ENCODE results near the gene ANKMY2. TPM values are rescaled to one million over a fixed set of nuclear protein-coding genes. Genes with fewer than 3 reads are reported as not detected.

ANKMY2 gene
- total RNA-seq, 1 experiment from 2014 or later = 22.9 TPM

GRCh38 chr7:16668978-16669377 lies 23.4 kb upstream of the ANKMY2 start:
- H3K4me2 ChIP-seq = peak overlapping the region; percentile 64
- TSS peak; percentile 15 for BruUV-seq (replicated peaks)
- intact Hi-C loops (cut with micrococcal nuclease; ENCODE audit: unreplicated experiment) = loop anchor here (1.0 kb wide), 2 partner anchors 24 to 591 kb away; partner anchors contain the start of gene ANKMY2
- H3K27ac ChIP-seq = peak overlapping the region; percentile 82
- H3K9me3 ChIP-seq (ENCODE audit: insufficient read depth, low read depth) = peaks cover 11% of the 10 kb centered on the region; the same call in 1 of the 2 replicates
- no peak for TF ChIP-seq CTCF (conservative IDR thresholded peaks at IDR 0.05)
- no peak for TF ChIP-seq EZH2 (IDR thresholded peaks at IDR 0.05; ENCODE audit: low read depth)
- ChIA-PET POLR2A (ENCODE audit: unreplicated experiment) (no interaction called here), CTCF (no interaction called here)
- H3K36me3 ChIP-seq (ENCODE audit: low read depth) = peaks cover 66% of the 10 kb centered on the region
- no peak overlapping the region for H2AFZ ChIP-seq
- DNase-seq = no peak
- peaks cover 31% of the 10 kb centered on the region for H3F3A ChIP-seq (ENCODE audit: insufficient read depth, low read depth)
- H3K4me1 ChIP-seq (replicated peaks; ENCODE audit: insufficient read depth) = peaks cover 36% of the 10 kb centered on the region
- H3K9me2 ChIP-seq (ENCODE audit: insufficient read depth) = no peaks in the 10 kb centered on the region
- H3K4me3 ChIP-seq = peak overlapping the region; percentile 19; the same call in 1 of the 2 replicates
- no peaks in the 10 kb centered on the region for H4K20me1 ChIP-seq (ENCODE audit: insufficient read depth)
- H3K79me2 ChIP-seq (ENCODE audit: low read depth) = peaks cover 70% of the 10 kb centered on the region
- H3K27me3 ChIP-seq (ENCODE audit: insufficient read depth, low read depth) = no peaks in the 10 kb centered on the region

GRCh38 chr7:16668049-16668858 lies 22.7 kb upstream of the ANKMY2 start:
- CTCF ChIA-PET = interaction anchor here (0.5 to 1.0 kb wide), 3 partner anchors 15 to 104 kb away, joined by 3 to 4 read pairs (median 3); no protein-coding TSS in a partner anchor
- Histone ChIP-seq H3K27me3 (ENCODE audit: insufficient read depth, low read depth) (no peaks in the 10 kb centered on the region), H3K9me2 (ENCODE audit: insufficient read depth) (no peaks in the 10 kb centered on the region), H3F3A (ENCODE audit: insufficient read depth, low read depth) (peaks cover 31% of the 10 kb centered on the region), H2AFZ (no peak overlapping the region), H3K36me3 (ENCODE audit: low read depth) (peaks cover 70% of the 10 kb centered on the region), H3K9me3 (ENCODE audit: insufficient read depth, low read depth) (peaks cover 11% of the 10 kb centered on the region; the same call in 1 of the 2 replicates), H3K4me1 (replicated peaks; ENCODE audit: insufficient read depth) (peaks cover 36% of the 10 kb centered on the region), H3K79me2 (ENCODE audit: low read depth) (peaks cover 75% of the 10 kb centered on the region), H3K4me3 (peak overlapping the region; percentile 19; the same call in 1 of the 2 replicates), H4K20me1 (ENCODE audit: insufficient read depth) (no peaks in the 10 kb centered on the region), H3K4me2 (peak overlapping the region; percentile 64), H3K27ac (peak overlapping the region; percentile 82)
- intact Hi-C loops (cut with micrococcal nuclease; ENCODE audit: unreplicated experiment) = loop anchor here (1.0 kb wide), 2 partner anchors 23 to 590 kb away; partner anchors contain the start of gene ANKMY2
- TF ChIP-seq EZH2 (IDR thresholded peaks at IDR 0.05; ENCODE audit: low read depth) (no peak), CTCF (conservative IDR thresholded peaks at IDR 0.05) (peak; percentile 54; the same call in 1 of the 2 replicates)
- peak; percentile 88 to 100 for DNase-seq
- no TSS peak for BruUV-seq (replicated peaks)
- POLR2A ChIA-PET (ENCODE audit: unreplicated experiment) = interaction anchor here (0.6 to 1.5 kb wide), 8 partner anchors 10 to 1919 kb away, joined by 3 to 19 read pairs (median 6); partner anchors contain the start of genes ANKMY2 and BZW2

GRCh38 chr7:16667355-16667754 lies 21.8 kb upstream of the ANKMY2 start:
- Histone ChIP-seq H3K4me3 (no peak overlapping the region), H3K27ac (peak overlapping the region; percentile 82), H3K4me2 (peak overlapping the region; percentile 61), H2AFZ (no peak overlapping the region), H3K9me2 (ENCODE audit: insufficient read depth) (no peaks in the 10 kb centered on the region), H3K36me3 (ENCODE audit: low read depth) (peaks cover 76% of the 10 kb centered on the region), H3F3A (ENCODE audit: insufficient read depth, low read depth) (peaks cover 31% of the 10 kb centered on the region), H3K4me1 (replicated peaks; ENCODE audit: insufficient read depth) (peaks cover 44% of the 10 kb centered on the region), H3K9me3 (ENCODE audit: insufficient read depth, low read depth) (peaks cover 11% of the 10 kb centered on the region; the same call in 1 of the 2 replicates), H4K20me1 (ENCODE audit: insufficient read depth) (no peaks in the 10 kb centered on the region), H3K27me3 (ENCODE audit: insufficient read depth, low read depth) (no peaks in the 10 kb centered on the region), H3K79me2 (ENCODE audit: low read depth) (peaks cover 75% of the 10 kb centered on the region)
- TF ChIP-seq CTCF (conservative IDR thresholded peaks at IDR 0.05) (no peak), EZH2 (IDR thresholded peaks at IDR 0.05; ENCODE audit: low read depth) (no peak)
- no TSS peak for BruUV-seq (replicated peaks)
- POLR2A ChIA-PET (ENCODE audit: unreplicated experiment) = interaction anchor here (0.6 to 1.5 kb wide), 7 partner anchors 9 to 1919 kb away, joined by 3 to 19 read pairs (median 6); partner anchors contain the start of genes ANKMY2 and BZW2
- DNase-seq = no peak
- CTCF ChIA-PET = interaction anchor here (0.5 to 1.0 kb wide), 3 partner anchors 14 to 103 kb away, joined by 3 to 4 read pairs (median 3); no protein-coding TSS in a partner anchor
- intact Hi-C loops (cut with micrococcal nuclease; ENCODE audit: unreplicated experiment) = no loop called here
